HG03196 (cell line): ENCODE results near the gene NR1H2.
"Not testable (repeated sequence)": the region's sequence is repeated elsewhere in the genome, so short reads cannot be mapped to it uniquely, and the experiment has no call there.

Source experiments
- ATAC-seq: cut with Tn5 transposase; IDR thresholded peaks from one replicate; pipeline ENCODE4 v1.9.1; 2021; ENCODE audit not compliant: unreplicated experiment

The NR1H2 gene

GRCh38 chr19:50377517-50377916 is 1.3 kb downstream of the NR1H2 start:
- no peak for ATAC-seq

DNA sequence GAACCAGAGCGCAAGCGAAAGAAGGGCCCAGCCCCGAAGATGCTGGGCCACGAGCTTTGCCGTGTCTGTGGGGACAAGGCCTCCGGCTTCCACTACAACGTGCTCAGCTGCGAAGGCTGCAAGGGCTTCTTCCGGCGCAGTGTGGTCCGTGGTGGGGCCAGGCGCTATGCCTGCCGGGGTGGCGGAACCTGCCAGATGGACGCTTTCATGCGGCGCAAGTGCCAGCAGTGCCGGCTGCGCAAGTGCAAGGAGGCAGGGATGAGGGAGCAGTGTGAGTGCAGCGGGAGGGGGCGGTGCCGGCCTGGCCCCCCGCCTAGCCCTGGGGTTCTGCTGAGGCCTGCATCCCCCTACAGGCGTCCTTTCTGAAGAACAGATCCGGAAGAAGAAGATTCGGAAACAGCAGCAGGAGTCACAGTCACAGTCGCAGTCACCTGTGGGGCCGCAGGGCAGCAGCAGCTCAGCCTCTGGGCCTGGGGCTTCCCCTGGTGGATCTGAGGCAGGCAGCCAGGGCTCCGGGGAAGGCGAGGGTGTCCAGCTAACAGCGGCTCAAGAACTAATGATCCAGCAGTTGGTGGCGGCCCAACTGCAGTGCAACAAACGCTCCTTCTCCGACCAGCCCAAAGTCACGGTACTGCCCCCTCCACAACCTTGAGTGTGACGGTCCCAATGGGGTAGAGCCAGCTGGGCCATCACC is 2.1 kb downstream of the NR1H2 start:
- ATAC-seq: no peak

GRCh38 chr19:50378863-50379236 is 2.6 kb downstream of the NR1H2 start:
- no peak for ATAC-seq

GRCh38 chr19:50379602-50380001 is 3.3 kb downstream of the NR1H2 start:
- ATAC-seq: no peak

GRCh38 chr19:50380137-50380536 is 3.9 kb downstream of the NR1H2 start:
- ATAC-seq: no peak

DNA sequence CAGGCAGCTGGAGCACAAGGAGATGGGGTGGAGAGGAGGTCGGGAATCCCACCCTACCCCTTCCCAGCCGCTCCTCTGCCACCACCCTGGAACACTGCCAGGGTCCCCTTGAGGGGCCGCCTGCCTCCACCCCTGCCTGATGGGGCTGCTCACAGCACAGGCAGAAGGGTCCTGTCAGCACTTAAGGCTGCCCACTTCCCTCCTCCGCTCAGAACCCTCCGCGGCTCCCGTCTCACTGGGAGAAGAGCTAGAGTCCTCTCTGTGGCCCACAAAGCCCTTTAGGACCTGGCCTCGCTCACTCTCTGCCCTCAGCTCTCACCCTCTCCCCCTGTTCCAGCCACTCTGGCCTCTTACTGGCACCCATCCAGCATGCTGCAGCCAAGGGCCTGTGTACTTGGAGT is 4.5 kb downstream of the NR1H2 start:
- ATAC-seq: no peak

GRCh38 chr19:50381881-50382729 is 5.8 kb downstream of the NR1H2 start:
- ATAC-seq: no peak

DNA sequence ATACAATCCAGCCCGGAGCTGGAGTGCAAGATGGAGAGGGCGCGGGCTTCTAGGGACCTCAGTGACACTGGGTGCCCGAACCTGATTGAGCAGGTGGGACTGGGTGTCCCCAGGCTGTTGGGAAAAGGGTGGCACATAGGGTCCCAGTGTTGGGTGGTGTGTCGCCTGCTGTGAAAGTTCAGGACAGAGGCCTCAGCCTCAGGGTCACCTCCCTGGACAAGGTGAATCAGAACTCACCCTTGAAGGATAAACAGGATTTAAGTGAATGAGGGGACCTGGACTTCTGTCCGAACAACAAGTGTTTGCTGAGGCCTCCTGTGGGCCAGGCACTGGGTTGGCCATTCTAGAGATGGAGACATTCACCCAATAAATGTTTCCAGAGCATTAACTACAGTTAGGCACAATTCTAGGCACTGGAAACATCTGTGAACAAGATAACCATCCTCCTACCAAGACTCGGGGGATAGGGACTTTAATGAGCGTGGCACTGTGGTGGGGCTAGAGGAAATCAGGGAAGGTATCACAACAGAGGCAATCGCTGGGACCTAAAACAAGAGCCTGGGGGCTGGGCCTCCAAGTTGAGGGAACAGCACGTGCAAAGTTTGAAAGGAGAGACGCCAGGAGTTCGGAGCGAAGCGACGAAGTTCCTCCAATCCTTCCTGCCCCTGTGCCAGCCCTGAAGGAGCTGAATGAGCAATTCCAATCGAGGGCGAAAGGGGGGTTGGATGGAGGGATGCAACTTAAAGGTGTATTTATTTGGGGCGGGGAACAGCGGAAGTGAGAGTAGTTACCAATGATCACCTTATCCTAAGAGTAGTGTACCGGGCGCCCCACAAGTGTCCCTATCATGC is 7.0 kb downstream of the NR1H2 start:
- peak; percentile 1 for ATAC-seq

DNA sequence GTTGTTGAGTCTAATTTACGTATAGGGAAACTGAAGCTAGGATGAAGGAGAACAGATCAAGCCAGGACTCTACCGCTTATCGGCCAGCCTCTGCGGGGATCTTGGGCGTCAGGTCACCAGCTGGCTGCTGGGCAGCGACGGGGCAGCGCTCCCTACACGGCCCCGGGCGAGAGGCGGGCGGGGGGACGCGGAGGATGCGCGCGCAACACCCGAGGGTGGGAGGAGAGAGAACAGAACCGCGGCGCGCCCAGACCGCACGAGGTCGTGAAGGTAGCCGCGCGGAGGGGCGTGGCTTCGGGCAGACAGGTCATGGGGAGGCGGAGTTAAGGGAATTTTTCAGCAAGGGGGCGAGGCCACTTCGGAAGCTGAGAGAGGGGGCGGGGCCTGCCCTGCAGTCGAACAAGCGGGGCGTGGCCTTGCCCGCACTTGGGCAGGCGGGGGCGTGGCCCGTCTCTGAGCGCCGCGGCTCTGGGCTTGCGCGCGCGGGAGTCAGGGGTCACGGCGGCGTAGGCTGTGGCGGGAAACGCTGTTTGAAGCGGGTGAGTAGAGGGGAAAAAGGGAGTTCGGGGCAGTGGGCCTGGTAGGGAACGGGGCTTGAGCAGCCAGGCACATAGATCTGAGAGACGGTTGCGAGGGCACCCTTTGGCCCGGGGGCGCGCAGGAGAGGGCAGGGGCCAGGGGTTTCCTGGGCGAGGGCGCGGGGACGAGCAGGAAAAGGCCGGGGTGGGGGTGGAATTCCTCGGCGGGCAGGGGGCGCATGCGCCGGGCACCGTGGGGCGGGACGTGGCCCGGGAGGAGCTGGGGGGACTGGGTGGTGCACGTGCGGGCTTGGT is 7.8 kb downstream of the NR1H2 start, which contains the start of gene POLD1:
Gene POLD1, plus strand, starts transcription at position 496 of the 833 bp plus-strand sequence. CDS start 14,505 bp downstream, outside the sequence.
- peak; percentile 64 for ATAC-seq

DNA sequence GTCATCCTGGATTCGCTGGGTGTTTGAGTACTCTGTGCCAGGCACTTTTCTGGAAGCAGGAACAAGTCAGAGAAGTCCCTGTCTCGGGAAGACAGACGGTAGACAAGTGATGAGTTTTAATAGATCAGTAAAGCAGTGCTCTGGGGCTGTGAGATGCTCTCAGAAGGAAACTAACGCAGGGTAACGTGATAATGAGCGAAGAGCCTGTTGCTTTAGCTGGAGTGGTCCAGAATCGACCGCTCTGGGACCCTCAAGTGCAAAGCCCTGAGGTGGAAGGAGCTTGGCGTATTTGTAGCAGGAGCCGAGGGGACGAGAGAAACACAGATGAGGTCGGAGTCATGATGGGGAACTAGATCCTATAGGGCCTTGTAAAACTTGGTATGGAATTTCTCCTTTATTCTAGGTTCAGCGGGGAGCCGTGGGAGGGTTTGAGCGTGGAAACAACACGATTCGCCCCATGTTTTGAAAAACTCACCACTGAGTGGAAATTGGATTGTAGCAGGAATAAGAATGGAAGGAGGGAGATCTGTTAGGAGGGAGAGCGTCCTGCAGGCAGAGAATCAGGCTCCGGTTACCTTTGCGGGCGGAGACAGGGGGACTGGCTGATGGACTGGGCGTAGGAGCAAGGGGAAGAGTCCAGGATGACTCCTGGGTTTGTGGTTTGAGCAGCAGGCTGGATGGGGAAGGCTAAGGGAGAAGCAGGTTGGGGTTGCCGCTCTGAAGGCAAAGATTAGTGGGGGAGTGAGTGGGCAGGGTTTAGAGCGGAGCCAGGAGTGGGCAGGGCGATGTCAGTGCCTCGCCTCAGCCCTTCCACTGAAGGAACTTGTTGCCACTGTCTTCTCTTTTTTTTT is 8.7 kb downstream of the NR1H2 start:
- no peak for ATAC-seq

GRCh38 chr19:50387176-50387867 is 11.1 kb downstream of the NR1H2 start:
- ATAC-seq: no peak

DNA sequence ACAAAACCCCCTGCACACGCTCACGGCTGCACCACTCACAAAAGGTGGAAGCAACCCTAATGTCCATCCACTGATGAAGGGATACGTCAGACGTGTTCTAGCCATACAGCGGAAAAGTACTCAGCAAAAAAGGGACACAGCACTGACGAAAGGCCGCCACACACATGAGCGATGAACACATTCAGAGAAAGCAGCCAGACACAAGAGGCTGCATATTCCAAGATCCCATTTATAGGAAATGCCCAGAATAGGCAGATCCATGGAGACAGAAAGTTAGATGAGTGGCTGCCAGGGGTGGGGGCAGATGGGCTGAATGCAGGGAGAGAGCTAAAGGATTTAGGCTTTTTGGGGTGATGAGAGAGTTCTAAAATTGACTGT is 11.6 kb downstream of the NR1H2 start:
- no peak for ATAC-seq

DNA sequence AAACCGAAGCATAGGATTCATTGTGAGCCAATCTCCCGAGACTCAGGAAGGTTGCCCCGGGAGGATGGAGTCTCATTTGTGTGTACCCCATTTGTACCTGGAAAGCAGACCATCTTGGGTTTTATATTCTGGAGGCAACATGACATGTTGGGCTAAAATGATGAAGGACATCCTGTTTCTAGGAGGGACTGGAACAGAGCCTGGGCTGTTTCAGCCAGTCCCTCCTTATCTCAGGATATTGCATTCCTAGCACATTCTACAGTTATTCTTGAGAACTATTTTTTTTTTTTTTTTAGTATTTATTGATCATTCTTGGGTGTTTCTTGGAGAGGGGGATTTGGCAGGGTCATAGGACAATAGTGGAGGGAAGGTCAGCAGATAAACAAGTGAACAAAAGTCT is 14.0 kb downstream of the NR1H2 start:
- not testable (repeated sequence) for ATAC-seq

- not testable (repeated sequence) for ATAC-seq
These were observed 14.7 kb downstream of the NR1H2 start for GRCh38 chr19:50390952-50391351.

- ATAC-seq: no peak
These were observed 16.5 kb downstream of the NR1H2 start for GRCh38 chr19:50392759-50393158.

- no peak for ATAC-seq
These were observed 17.3 kb downstream of the NR1H2 start for GRCh38 chr19:50393589-50393988.

GRCh38 chr19:50394017-50394416 is 17.8 kb downstream of the NR1H2 start:
- no peak for ATAC-seq

DNA sequence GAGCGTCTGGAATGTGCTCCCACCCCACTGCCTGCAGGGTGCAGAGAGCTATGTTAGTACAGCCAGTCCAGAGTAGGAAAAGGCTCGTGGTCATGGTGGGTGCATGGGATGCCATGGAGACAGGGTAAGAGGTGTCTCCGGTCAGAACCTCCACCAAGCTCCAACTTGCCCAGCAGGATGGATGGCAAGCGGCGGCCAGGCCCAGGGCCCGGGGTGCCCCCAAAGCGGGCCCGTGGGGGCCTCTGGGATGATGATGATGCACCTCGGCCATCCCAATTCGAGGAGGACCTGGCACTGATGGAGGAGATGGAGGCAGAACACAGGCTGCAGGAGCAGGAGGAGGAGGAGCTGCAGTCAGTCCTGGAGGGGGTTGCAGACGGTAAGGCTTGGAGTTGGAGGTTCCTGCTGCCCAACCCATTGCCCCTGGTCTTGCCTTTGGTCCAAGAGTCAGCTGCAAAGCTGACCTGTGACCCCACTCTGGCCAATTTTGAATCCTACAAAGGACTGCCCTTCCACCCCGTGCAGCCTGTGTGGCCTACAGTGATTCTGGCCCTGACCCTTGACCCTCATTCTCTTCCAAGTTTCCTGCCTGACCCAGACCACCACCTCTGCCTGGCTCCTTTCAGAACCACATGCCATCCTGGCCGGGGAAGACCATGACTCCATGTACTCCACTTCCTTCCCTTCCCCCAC is 22.6 kb downstream of the NR1H2 start:
- ATAC-seq: no peak
